H9 (cell line): Measurements from ENCODE around the gene ITPKB. TPM values are rescaled to one million over a fixed set of nuclear protein-coding genes. Genes with fewer than 3 reads are reported as not detected.
"Not testable (repeated sequence)": the region's sequence is repeated elsewhere in the genome, so short reads cannot be mapped to it uniquely, and the experiment has no call there.

Experiments used
- DNase-seq: peaks from one replicate; pipeline ENCODE4 v3.0.0-alpha.2; 2017
- H2AFZ ChIP-seq: one replicate; pipeline ENCODE4 v1.6.1; 2013; ENCODE audit warnings: mild to moderate bottlenecking, low read length, control low read depth, moderate library complexity
- H2AK5ac ChIP-seq: 2 replicates; pipeline ENCODE4 v1.6.1; 2013; ENCODE audit warnings: low read length, control low read depth, mixed read lengths; ENCODE audit not compliant: insufficient read length
- H2BK120ac ChIP-seq: one replicate; pipeline ENCODE4 v1.6.1; 2013; ENCODE audit warnings: low read depth, mild to moderate bottlenecking, low read length, control low read depth, inconsistent platforms; ENCODE audit not compliant: poor library complexity, severe bottlenecking
- H2BK12ac ChIP-seq: 2 replicates; pipeline ENCODE4 v1.6.1; 2013; ENCODE audit warnings: low read length, control low read depth, mixed read lengths, low read depth; ENCODE audit not compliant: insufficient read length
- H2BK15ac ChIP-seq: 2 replicates; pipeline ENCODE4 v1.6.1; 2013; ENCODE audit warnings: low read depth, low read length, control low read depth
- H2BK20ac ChIP-seq: one replicate; pipeline ENCODE4 v1.6.1; 2013; ENCODE audit warnings: low read depth, mild to moderate bottlenecking, low read length, control low read depth, inconsistent platforms; ENCODE audit not compliant: poor library complexity, severe bottlenecking
- H2BK5ac ChIP-seq: 2 replicates; pipeline ENCODE4 v1.6.1; 2013; ENCODE audit warnings: low read length, control low read depth, mixed read lengths; ENCODE audit not compliant: insufficient read length
- H3K14ac ChIP-seq: 2 replicates; pipeline ENCODE4 v1.6.1; 2013; ENCODE audit warnings: low read length, control low read depth; ENCODE audit not compliant: insufficient read depth
- H3K18ac ChIP-seq: 2 replicates; pipeline ENCODE4 v1.6.1; 2013; ENCODE audit warnings: low read depth, mild to moderate bottlenecking, mixed read lengths, low read length, control low read depth; ENCODE audit not compliant: insufficient read length
- H3K23ac ChIP-seq: 2 replicates; pipeline ENCODE4 v1.6.1; 2013; ENCODE audit warnings: low read length, control low read depth, mixed read lengths, low read depth; ENCODE audit not compliant: insufficient read length
- H3K23me2 ChIP-seq: 2 replicates; pipeline ENCODE4 v1.6.1; 2013; ENCODE audit warnings: low read depth, mild to moderate bottlenecking, mixed read lengths, low read length, control low read depth; ENCODE audit not compliant: insufficient read length, poor library complexity, severe bottlenecking
- H3K27ac ChIP-seq: 2 replicates; pipeline ENCODE4 v1.5.1; 2013; ENCODE audit warnings: low read length, control low read depth, mixed read lengths, low read depth; ENCODE audit not compliant: insufficient read length
- H3K27me3 ChIP-seq: 2 replicates; pipeline ENCODE4 v1.6.1; 2013; ENCODE audit warnings: low read length, control low read depth, inconsistent platforms; ENCODE audit not compliant: insufficient read depth
- H3K4ac ChIP-seq: 2 replicates; pipeline ENCODE4 v1.6.1; 2013; ENCODE audit warnings: low read depth, mild to moderate bottlenecking, control low read depth, inconsistent platforms, low read length, moderate library complexity
- H3K4me1 ChIP-seq: 2 replicates; pipeline ENCODE4 v1.6.1; 2013; ENCODE audit warnings: low read length, control low read depth, inconsistent platforms; ENCODE audit not compliant: insufficient read depth
- H3K4me2 ChIP-seq: 2 replicates; pipeline ENCODE4 v1.6.1; 2013; ENCODE audit warnings: low read length, control low read depth, mixed read lengths; ENCODE audit not compliant: insufficient read length, insufficient read depth
- H3K56ac ChIP-seq: 2 replicates; pipeline ENCODE4 v1.6.1; 2013; ENCODE audit warnings: low read depth, mild to moderate bottlenecking, mixed read lengths, low read length, control low read depth; ENCODE audit not compliant: insufficient read length
- H3K79me1 ChIP-seq: 2 replicates; pipeline ENCODE4 v1.6.1; 2013; ENCODE audit warnings: low read depth, mild to moderate bottlenecking, moderate library complexity, low read length, control low read depth, inconsistent platforms; ENCODE audit not compliant: insufficient read depth, poor library complexity, severe bottlenecking
- H3K79me2 ChIP-seq: 2 replicates; pipeline ENCODE4 v1.6.1; 2013; ENCODE audit warnings: low read length, control low read depth, inconsistent platforms; ENCODE audit not compliant: insufficient read depth
- H3K9ac ChIP-seq: 2 replicates; pipeline ENCODE4 v1.6.1; 2013; ENCODE audit warnings: low read length, control low read depth, mixed read lengths; ENCODE audit not compliant: insufficient read length; ENCODE audit errors: extremely low read depth
- H3K9me3 ChIP-seq: one replicate; pipeline ENCODE4 v1.6.1; 2013; ENCODE audit warnings: low read depth, low read length, inconsistent platforms; ENCODE audit not compliant: control insufficient read depth
- H3T11ph ChIP-seq: one replicate; pipeline ENCODE4 v1.6.1; 2013; ENCODE audit warnings: mild to moderate bottlenecking, low read length, control low read depth, inconsistent platforms
- H4K20me1 ChIP-seq: one replicate; pipeline ENCODE4 v1.6.1; 2013; ENCODE audit not compliant: control insufficient read depth, insufficient read length, insufficient read depth
- H4K5ac ChIP-seq: 2 replicates; pipeline ENCODE4 v1.6.1; 2013; ENCODE audit warnings: low read depth, mild to moderate bottlenecking, mixed read lengths, low read length, control low read depth; ENCODE audit not compliant: insufficient read length
- H4K8ac ChIP-seq: replicated peaks from 2 replicates; pipeline ENCODE4 v1.6.1; 2013; ENCODE audit warnings: low read length, control low read depth, mixed read lengths, low read depth; ENCODE audit not compliant: insufficient read length
- H4K91ac ChIP-seq: 2 replicates; pipeline ENCODE4 v1.6.1; 2013; ENCODE audit warnings: low read depth, mild to moderate bottlenecking, moderate library complexity, mixed read lengths, low read length, control low read depth; ENCODE audit not compliant: insufficient read length
- H3K27ac Mint-ChIP-seq, 3 experiments: 2 replicates in 2 of 3; 3 replicates in 1 of 3; pipeline ENCODE4 v1.8.0; 2020 to 2021; ENCODE audit warnings: mixed read lengths in 3 of 3, mild to moderate bottlenecking in 1 of 3, moderate library complexity in 1 of 3
- H3K27me3 Mint-ChIP-seq: 2 replicates; pipeline ENCODE4 v1.8.0; 2021; ENCODE audit warnings: low read depth, mild to moderate bottlenecking, moderate library complexity, mixed read lengths
- H3K36me3 Mint-ChIP-seq, 3 experiments: 2 replicates in 2 of 3; 3 replicates in 1 of 3; pipeline ENCODE4 v1.8.0; 2020 to 2021; ENCODE audit warnings: low read depth in 3 of 3, mixed read lengths in 3 of 3; ENCODE audit not compliant: insufficient read depth in 1 of 3
- H3K4me1 Mint-ChIP-seq, 2 experiments: 2 replicates each; pipeline ENCODE4 v1.8.0; 2020; ENCODE audit warnings: mixed read lengths in 2 of 2
- H3K4me3 Mint-ChIP-seq, 2 experiments: 2 replicates in 1 of 2; 3 replicates in 1 of 2; pipeline ENCODE4 v1.8.0; 2020 to 2021; ENCODE audit warnings: mild to moderate bottlenecking in 2 of 2, mixed read lengths in 2 of 2, moderate library complexity in 1 of 2
- H3K9me3 Mint-ChIP-seq, 2 experiments: 2 replicates in 1 of 2; 3 replicates in 1 of 2; pipeline ENCODE4 v1.8.0; 2020; ENCODE audit warnings: mild to moderate bottlenecking in 2 of 2, mixed read lengths in 2 of 2, moderate library complexity in 1 of 2
- WGBS: extraction: QIAGEN DNeasy Blood & Tissue Kit; methylation state at CpG from one replicate; pipeline ENCODE4 v1.1.7; 2013; ENCODE audit warnings: missing lambda C conversion rate, low lambda C conversion rate, mixed read lengths; ENCODE audit not compliant: insufficient read length; ENCODE audit errors: extremely low coverage; 5-methylcytosine and 5-hydroxymethylcytosine counted together
- total RNA-seq: library from RNA; stranded (reverse); gene quantifications from 2 replicates; pipeline ENCODE4 v1.2.1, GENCODE V29; 2021
- TF ChIP-seq, protein P1 (sequence below): fragments of 200-600 bp; sonication (generic); conservative IDR thresholded peaks from 3 replicates; pipeline ENCODE4 v1.8.0; 2021; ENCODE audit warnings: antibody characterized with exemption, mild to moderate bottlenecking

Gene ITPKB
- total RNA-seq, 1 experiment from 2014 or later: 3.8 TPM

DNA sequence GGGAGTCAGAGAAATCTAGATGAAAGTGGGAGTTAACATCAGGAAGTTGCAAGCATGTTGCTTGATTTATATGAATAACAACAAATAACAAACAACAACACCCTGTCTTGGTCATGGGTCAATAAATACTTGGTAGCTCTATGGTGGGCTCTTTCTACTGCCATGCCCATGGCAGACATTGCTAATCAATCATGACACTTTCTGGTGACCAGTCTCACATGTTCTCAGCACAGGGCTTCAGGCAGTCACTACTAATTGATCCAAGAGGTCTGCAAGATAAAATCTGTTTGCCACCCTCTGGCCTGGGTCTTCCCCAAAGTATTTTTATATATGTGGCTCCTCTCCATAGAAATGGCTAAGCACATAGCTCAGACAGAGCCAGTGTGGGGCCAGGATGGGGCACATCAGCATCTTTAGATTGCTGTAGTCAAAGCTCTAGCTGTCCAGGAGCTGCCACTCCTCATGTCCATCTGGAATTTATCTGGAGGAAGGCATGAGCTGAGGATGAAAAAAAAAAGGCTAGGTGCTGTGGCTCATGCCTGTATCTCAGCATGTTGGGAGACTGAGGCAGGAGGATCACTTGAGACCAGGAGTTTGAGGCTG, 139.3 kb downstream of the ITPKB start:
- no peak overlapping the region for H2AFZ ChIP-seq
- H4K5ac ChIP-seq: no peak overlapping the region
- no peak for DNase-seq
- no peak overlapping the region for H3K4me2 ChIP-seq
- peaks cover 6 to 8% of the 10 kb centered on the region in 2 experiments; a peak in 4 of 5 replicates for H3K9me3 Mint-ChIP-seq
- H3K18ac ChIP-seq: no peak overlapping the region
- no peaks in the 10 kb centered on the region for H4K20me1 ChIP-seq
- peaks cover 12 to 20% of the 10 kb centered on the region in 2 experiments for H3K4me1 Mint-ChIP-seq
- peaks cover 4% of the 10 kb centered on the region for H3K27me3 Mint-ChIP-seq
- no peak overlapping the region for H3K14ac ChIP-seq
- no peak overlapping the region for H3K4me3 Mint-ChIP-seq
- no peak overlapping the region for H4K8ac ChIP-seq
- no peaks in the 10 kb centered on the region for H3K27me3 ChIP-seq
- H3K9me3 ChIP-seq: no peaks in the 10 kb centered on the region
- H3K79me2 ChIP-seq: no peaks in the 10 kb centered on the region
- H3K56ac ChIP-seq: no peak overlapping the region
- H3K4me1 ChIP-seq: no peaks in the 10 kb centered on the region
- TF ChIP-seq, protein P1, sequence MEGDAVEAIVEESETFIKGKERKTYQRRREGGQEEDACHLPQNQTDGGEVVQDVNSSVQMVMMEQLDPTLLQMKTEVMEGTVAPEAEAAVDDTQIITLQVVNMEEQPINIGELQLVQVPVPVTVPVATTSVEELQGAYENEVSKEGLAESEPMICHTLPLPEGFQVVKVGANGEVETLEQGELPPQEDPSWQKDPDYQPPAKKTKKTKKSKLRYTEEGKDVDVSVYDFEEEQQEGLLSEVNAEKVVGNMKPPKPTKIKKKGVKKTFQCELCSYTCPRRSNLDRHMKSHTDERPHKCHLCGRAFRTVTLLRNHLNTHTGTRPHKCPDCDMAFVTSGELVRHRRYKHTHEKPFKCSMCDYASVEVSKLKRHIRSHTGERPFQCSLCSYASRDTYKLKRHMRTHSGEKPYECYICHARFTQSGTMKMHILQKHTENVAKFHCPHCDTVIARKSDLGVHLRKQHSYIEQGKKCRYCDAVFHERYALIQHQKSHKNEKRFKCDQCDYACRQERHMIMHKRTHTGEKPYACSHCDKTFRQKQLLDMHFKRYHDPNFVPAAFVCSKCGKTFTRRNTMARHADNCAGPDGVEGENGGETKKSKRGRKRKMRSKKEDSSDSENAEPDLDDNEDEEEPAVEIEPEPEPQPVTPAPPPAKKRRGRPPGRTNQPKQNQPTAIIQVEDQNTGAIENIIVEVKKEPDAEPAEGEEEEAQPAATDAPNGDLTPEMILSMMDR: no peak
- no peak overlapping the region for H2BK5ac ChIP-seq
- H3K4ac ChIP-seq: no peak overlapping the region
- no peaks in the 10 kb centered on the region for H3K23me2 ChIP-seq
- no peak overlapping the region; a peak in 1 of 7 replicates for H3K27ac Mint-ChIP-seq
- H3K36me3 Mint-ChIP-seq: peaks cover 0 to 2% (median 2%) of the 10 kb centered on the region in 3 experiments; a peak in 2 of 7 replicates
- H2AK5ac ChIP-seq: no peak overlapping the region
- H3K27ac ChIP-seq: no peak overlapping the region
- no peak overlapping the region for H3K23ac ChIP-seq
- H3K79me1 ChIP-seq: no peaks in the 10 kb centered on the region
- H3T11ph ChIP-seq: no peak overlapping the region
- no peak overlapping the region for H2BK120ac ChIP-seq
- H2BK15ac ChIP-seq: no peak overlapping the region
- no peak overlapping the region for H4K91ac ChIP-seq
- H2BK20ac ChIP-seq: no peak overlapping the region
- no peak overlapping the region for H3K9ac ChIP-seq
- H2BK12ac ChIP-seq: no peak overlapping the region

DNA sequence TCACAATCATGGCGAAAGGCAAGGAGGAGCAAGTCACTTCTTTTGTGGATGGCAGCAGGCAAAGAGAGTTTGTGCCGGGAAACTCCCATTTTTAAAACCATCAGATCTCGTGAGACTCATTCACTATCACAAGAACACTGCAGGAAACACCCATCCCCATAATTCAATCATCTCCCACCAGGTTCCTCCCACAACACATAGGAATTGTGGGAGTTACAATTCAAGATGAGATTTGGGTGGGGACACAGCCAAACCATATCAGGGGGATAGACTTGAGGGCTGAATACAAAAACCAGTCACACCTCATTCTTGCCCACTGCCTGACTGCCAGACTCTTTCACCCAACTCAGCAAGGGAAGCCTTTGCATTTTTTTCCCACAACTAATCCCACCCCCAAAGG, 140.1 kb downstream of the ITPKB start:
- WGBS: no CpG with 5 or more reads among the region's 3 CpGs
- not testable (repeated sequence) for H4K5ac ChIP-seq, H3K36me3 Mint-ChIP-seq, H3K4me1 ChIP-seq, H3K56ac ChIP-seq, H2AFZ ChIP-seq, H4K20me1 ChIP-seq, H2BK15ac ChIP-seq, H3K4me2 ChIP-seq, H3K14ac ChIP-seq, H3K9me3 ChIP-seq, H2BK5ac ChIP-seq, H3K4me3 Mint-ChIP-seq, H3K27me3 ChIP-seq, H3K23me2 ChIP-seq, DNase-seq, H3K9me3 Mint-ChIP-seq, H3K27me3 Mint-ChIP-seq, H2BK12ac ChIP-seq, H3K79me1 ChIP-seq, H2AK5ac ChIP-seq, H4K91ac ChIP-seq, H3K18ac ChIP-seq, H2BK20ac ChIP-seq, H3K9ac ChIP-seq, H2BK120ac ChIP-seq, H3K4ac ChIP-seq, H3K23ac ChIP-seq, H3T11ph ChIP-seq, H4K8ac ChIP-seq, H3K27ac ChIP-seq, H3K27ac Mint-ChIP-seq, H3K79me2 ChIP-seq
- H3K4me1 Mint-ChIP-seq: peaks cover 5 to 12% of the 10 kb centered on the region in 2 experiments; a peak in 3 of 4 replicates
